ENCODE data around the gene NRG3.
"Not testable (repeated sequence)": the region's sequence is repeated elsewhere in the genome, so short reads cannot be mapped to it uniquely, and the experiment has no call there.

Gene NRG3

GRCh38 chr10:82914655-82915136 is 1039.7 kb downstream of the NRG3 start:
- no peak for DNase-seq (ENCODE audit: low read depth in 2 of 2)

- DNase-seq (ENCODE audit: low read depth in 2 of 2), result no peak
Measured at GRCh38 chr10:82916941-82917340, 1041.9 kb downstream of the NRG3 start.

DNA sequence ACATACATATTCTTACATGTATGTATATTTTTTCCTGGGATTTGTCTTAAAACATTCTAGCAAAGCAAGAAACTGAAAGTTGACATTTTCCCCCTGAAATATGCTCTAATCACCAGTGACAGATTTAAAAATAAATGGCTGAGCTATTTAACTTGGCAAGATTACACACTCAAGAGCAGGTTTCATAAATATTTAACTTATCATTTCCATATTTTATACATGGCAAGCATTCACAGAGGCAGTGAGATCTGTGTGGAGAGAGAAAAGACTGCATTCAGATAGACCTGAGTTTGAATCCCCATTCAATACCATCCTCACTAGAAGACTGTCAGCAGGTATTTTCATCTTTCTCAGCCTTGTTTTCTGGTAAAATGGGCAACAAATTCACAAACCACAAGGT is 1043.0 kb downstream of the NRG3 start:
- DNase-seq (ENCODE audit: low read depth in 2 of 2), result no peak

DNA sequence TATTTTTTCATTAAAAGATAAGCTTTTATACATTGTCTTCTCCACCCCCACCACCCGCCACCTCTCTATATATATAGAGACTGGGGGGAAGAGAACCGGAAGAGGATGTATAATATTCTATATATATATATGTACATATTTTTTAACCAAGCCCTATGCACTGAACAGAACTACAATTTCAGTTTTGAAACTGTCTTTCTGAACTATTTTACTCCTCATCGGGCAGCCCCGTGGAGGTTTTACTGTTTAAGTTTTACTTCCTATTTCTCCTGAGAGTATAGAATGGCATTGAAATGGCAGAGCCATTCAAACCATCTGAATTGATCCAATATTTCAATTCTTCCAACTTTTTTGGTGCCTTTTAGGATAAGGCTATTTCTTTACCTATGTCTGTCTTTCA is 1047.1 kb downstream of the NRG3 start:
- no peak for DNase-seq (ENCODE audit: low read depth in 2 of 2)

DNA sequence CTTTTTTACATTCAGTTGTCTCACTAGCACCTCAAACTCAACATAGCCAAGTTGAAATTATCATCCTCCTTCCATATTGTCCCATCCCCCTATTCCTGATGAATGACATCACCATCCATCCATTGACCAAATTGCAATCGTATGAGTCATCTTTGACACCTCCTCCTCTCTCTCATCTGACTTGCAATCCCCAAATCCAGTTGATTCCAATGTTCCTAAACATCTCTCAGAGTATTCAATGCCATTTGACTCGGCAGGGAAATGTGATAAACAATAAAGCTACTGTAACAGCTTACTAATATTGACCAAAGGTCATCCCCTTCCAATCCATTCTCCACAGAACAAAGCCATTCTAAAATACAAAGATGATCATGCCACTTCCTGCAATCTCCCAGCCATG is 1047.8 kb downstream of the NRG3 start:
- no peak for DNase-seq (ENCODE audit: low read depth in 2 of 2)

DNA sequence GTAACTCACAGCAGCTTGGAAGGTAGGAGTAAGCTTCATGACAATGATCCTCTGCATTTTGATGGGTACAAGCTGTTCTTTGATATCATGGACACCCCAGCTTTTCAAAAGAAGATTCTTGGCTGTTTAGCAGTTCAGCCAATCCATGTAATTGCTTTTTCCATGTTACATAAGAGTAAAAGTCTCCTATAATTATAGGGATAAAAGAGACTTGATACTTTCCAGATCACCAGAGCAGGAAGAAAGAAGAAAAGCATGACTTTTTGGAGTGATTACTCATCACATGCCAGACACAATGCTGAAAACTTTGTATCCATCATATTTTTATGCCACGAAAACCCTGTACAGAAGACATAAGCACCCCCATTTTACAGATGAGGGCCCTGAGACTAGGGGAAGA is 1049.7 kb downstream of the NRG3 start:
- no peak for DNase-seq (ENCODE audit: low read depth in 2 of 2)

- DNase-seq (ENCODE audit: low read depth in 2 of 2), result no peak
Measured at GRCh38 chr10:82925547-82925946, 1050.6 kb downstream of the NRG3 start.

DNA sequence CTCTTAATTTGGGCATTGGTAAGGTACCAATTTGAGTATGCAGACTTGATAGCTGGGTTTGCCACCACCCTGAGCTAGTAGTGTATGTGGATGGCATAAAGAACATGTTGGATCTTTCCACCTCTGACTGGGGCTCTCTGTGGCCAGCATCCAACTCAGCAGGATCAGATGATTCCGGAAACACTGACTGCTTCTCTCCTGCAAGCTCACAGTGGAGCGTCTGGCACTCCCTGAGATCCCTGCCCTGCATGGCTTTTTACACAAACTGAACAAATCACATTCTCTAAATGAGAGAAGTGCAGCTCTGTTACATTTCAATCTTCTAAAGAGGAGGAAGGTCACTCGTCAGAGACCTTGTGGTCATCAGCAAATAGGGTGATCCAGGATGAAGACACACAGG is 1057.5 kb downstream of the NRG3 start:
- DNase-seq (ENCODE audit: low read depth in 2 of 2), result no peak

DNA sequence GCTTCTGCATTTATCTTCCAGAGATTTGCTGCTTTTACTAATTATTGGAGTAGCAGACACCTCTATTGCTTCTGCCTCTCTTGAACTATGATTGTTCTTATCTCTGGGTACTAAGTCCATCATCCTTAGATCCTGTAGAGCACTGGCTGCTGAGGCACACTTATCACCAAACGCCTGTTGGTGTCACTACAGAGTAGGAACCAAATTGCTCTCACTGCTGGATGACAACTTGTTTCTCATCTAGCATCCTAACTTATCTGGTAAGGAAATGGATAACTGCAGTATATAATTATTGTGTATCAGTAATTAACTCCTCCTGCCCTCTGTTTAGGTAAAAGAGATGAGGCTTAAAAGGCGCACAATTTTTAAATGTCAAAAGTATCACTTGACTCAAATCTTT is 1059.4 kb downstream of the NRG3 start:
- DNase-seq (ENCODE audit: low read depth in 2 of 2), result no peak

DNA sequence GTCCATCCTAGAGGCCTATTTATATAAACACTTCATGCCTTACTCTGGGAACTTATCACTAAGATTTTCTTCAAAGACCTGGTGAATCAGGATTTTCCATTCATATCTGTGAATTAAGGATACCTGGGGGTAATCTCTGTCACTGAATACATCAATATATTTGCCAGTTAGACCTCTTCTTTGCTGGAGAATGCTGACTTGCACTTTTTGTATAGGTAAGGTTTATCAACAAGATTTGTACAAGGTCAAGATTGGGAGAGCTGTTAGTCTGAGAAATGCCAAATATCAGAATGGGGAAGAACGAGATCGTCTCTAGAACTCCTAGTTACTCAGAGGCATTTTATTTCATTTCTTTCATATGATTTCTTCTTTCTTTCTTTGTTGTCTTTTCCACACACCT is 1060.0 kb downstream of the NRG3 start:
- no peak for DNase-seq (ENCODE audit: low read depth in 2 of 2)

GRCh38 chr10:82938331-82938730 is 1063.3 kb downstream of the NRG3 start:
- no peak for DNase-seq (ENCODE audit: low read depth in 2 of 2)

DNA sequence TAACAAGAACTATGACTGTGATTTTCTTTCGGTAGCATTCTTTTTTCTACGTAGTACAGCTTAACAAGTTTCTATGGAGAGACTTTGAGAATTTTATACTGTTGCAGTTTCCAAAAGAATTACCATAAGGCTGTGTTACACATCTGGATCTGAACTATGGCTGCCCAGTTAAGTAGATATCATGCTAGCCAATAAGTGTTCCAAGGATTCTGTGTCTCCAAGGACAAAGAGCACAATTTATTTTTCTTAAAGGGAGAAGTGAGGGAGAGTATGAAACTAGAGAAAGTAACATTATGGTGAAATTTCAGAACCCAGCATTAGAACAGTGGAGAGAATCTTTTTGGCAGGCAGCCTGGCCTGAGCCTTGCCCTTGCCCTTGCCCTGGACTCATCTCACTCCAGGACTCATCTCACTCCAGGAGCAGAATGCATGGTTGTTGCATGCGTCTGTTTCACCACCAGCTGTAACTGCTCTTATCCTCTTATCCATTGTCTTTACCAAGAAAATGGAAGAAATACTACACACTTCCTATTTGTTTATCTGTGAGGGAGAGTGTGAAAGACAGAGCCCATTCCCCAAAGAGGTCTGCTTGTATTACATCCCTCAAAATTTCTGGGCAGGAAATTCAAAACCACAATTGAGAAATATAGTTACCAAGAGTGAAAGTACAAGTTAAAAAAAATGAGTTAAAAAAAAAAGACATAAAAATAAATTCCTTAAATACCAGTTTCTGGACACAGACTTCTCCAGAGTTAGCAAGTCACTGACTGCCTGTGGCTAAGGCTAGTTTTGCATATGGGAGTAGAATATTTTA is 1067.5 kb downstream of the NRG3 start:
- DNase-seq (ENCODE audit: low read depth in 2 of 2), result no peak

- DNase-seq (ENCODE audit: low read depth in 2 of 2), result no peak
Measured at GRCh38 chr10:82943142-82943541, 1068.1 kb downstream of the NRG3 start.

DNA sequence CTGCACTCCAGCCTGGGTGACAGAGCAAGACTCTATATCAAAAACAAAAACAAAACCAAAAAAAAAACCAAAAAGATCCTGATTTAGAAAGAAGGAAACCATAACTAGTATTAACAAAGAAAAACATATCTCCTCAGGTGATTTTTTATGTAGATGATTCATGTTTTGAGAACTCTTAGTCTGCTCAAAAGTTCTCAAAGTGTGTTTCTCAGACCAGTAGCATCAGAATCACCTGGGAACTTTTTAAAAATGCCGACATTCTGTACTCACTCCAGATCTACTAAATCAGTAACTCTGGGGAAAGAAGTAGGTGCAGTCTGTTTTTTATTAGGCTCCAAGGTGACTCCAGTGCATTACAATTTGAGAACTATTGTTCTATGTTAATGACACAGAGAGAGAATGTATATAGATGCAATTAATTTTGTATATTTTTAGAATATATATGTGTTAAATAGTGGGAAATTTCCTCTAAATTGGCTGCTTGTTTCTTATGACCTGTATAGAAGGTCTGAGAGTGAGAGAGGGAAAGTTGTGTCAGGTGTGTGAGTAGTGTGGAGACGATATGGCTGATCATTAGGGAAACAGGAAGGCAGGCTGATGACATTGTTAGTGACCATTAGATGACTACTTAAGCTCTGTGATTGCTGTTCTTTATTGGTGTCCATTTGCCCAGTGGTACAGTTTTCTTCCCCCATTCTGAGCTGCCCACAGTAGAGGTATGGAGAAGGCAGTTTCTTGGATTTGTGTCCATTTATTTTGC is 1075.0 kb downstream of the NRG3 start:
- no peak for DNase-seq (ENCODE audit: low read depth in 2 of 2)

DNA sequence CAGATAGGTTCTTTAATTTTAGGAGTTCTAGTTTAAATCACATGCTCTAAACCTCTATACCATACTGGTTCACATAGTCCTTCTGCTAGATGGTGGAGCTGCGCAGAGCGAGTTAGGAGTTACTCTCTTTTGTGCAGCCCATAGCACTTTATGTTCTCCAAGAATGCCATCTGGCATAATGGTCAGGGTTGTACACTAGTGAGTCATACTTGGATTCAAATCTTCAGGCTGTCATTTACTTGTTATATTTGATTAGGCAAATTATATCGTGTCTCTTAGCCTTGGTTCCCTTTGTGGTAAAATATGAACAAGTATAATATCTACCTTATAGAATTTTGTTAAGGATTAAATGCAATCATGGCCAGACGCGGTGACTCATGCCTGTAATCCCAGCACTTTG is 1078.3 kb downstream of the NRG3 start:
- no peak for DNase-seq (ENCODE audit: low read depth in 2 of 2)

DNA sequence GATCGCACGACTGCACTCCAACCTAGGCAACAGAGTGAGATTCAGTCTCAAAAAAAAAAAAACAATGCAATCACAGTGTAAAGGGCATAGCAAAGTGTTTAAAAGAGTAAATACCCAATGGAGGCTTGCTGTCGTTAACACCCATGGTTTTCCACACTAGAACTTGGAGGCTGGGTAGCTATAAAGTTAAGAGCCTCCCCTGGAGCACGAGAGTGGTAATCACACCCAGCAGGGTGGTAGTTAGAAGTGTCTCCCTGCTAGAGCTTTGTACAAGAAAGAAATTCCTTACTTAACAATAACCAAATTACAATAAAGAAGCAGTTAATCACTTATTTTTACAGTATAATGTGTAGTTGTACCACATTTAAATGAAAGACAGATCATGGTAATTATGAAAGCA is 1078.9 kb downstream of the NRG3 start:
- DNase-seq (ENCODE audit: low read depth in 2 of 2), result no peak

DNA sequence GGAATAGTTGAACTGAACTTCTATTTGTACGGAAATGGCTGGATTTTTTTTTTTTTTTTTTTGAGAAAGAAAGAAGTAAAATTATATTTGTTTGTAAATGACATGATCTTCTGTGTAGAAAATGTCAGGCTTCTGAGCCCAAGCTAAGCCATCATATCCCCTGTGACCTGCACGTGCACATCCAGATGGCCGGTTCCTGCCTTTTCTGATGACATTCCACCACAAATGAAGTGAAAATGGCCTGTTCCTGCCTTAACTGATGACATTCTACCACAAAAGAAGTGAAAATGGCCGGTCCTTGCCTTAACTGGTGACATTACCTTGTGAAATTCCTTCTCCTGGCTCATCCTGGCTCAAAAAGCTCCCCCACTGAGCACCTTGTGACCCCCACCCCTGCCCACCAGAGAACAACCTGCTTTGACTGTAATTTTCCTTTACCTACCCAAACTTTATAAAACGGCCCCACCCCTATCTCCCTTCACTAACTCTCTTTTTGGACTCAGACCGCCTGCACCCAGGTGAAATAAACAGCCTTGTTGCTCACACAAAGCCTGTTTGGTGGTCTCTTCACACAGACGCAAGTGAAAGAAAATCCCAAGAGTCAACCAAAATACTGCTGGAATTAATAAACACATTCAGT is 1085.5 kb downstream of the NRG3 start:
- DNase-seq (ENCODE audit: low read depth in 2 of 2), result not testable (repeated sequence)

GRCh38 chr10:82961864-82962263 is 1086.9 kb downstream of the NRG3 start:
- no peak for DNase-seq (ENCODE audit: low read depth in 2 of 2)

GRCh38 chr10:82966130-82966529 is 1091.1 kb downstream of the NRG3 start:
- DNase-seq (ENCODE audit: low read depth in 2 of 2), result no peak

DNA sequence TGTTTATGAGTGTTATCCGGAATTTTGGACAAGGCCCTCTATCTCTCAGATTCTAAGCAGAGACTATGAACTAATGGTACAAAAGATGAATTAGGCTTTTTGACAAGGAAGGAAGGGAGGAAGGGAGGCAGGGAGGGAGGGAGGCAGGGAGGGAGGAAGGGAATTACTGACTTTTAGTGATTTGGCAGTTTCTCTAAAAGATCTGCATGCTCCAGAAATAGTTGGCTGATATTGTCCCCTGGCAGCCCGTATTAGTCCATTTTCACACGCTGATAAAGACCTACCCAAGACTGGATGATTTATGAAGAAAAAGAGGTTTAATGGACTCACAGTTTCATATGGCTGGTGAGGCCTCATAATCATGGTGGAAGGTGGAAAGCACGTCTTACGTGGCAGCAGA is 1093.5 kb downstream of the NRG3 start:
- DNase-seq (ENCODE audit: low read depth in 2 of 2), result no peak

GRCh38 chr10:82969405-82969804 is 1094.4 kb downstream of the NRG3 start:
- DNase-seq (ENCODE audit: low read depth in 2 of 2), result no peak

DNA sequence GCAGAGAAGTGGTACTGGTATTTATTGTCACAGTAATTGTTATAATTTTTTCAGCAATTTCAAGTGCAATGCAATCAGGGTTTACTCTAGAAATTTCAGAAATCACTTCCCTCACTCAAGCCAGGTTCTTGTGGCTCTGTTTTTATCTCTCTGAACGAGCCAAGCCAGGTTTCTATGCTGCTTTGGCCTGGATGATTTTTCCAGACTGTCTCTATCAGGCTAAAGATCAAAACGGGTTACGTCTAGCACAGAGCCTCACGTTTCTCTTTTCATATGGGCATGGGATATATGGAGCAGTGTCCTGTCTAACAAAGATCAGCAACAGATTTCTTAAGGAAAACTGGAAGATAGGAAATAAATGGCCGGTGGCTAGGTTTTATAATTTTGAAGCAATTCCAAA is 1105.3 kb downstream of the NRG3 start:
- DNase-seq (ENCODE audit: low read depth in 2 of 2), result no peak

All from stimulated activated CD4-positive, alpha-beta T cell treated with anti-CD3 and anti-CD28 coated beads, Interleukin-12 subunit alpha, Interleukin-12 subunit beta, amount 100 ng/mL, for 24 hours (primary cell).